Measurements from ENCODE around the gene ZNF774. TPM values are rescaled to one million over a fixed set of nuclear protein-coding genes. Genes with fewer than 3 reads are reported as not detected.

ZNF774 gene
- total RNA-seq, 1 experiment from 2014 or later, result 1.7 TPM

Other genes starting within 250 kb of the ZNF774 start
- gene IDH2, start 249.8 kb upstream of the ZNF774 start, total RNA-seq (2014; rRNA removed; shearing (Covaris generic)), result 69.8 and 78.0 TPM in 2 replicates
- 12.4 and 27.2 TPM in 2 replicates for gene SEMA4B, start 151.0 kb upstream of the ZNF774 start, total RNA-seq (2014; rRNA removed; shearing (Covaris generic))
- gene CIB1, start 118.3 kb upstream of the ZNF774 start, total RNA-seq (2014; rRNA removed; shearing (Covaris generic)), result 45.1 and 51.4 TPM in 2 replicates
- gene GDPGP1, start 118.1 kb upstream of the ZNF774 start, total RNA-seq (2014; rRNA removed; shearing (Covaris generic)), result 3.5 and 11.2 TPM in 2 replicates
- gene TTLL13, start 102.7 kb upstream of the ZNF774 start, total RNA-seq (2014; rRNA removed; shearing (Covaris generic)), result 0.42 TPM in 1 of 2 replicates, not detected in the other
- gene NGRN, start 86.6 kb upstream of the ZNF774 start, total RNA-seq (2014; rRNA removed; shearing (Covaris generic)), result 101 and 125 TPM in 2 replicates
- 134 and 206 TPM in 2 replicates for gene IQGAP1, start 36.0 kb downstream of the ZNF774 start, total RNA-seq (2014; rRNA removed; shearing (Covaris generic))
- gene CRTC3, start 177.6 kb downstream of the ZNF774 start, total RNA-seq (2014; rRNA removed; shearing (Covaris generic)), result 8.0 and 12.0 TPM in 2 replicates